HepG2 (cell line): ENCODE data around the gene NUDT9. TPM values are rescaled to one million over a fixed set of nuclear protein-coding genes. Genes with fewer than 3 reads are reported as not detected.

Source experiments
- ADNP ChIP-seq: sonication (generic); formaldehyde crosslinking; IDR thresholded peaks from 2 replicates; pipeline ENCODE4 v1.4.0; 2020; ENCODE audit warnings: missing genetic modification reagents
- CBFB ChIP-seq: sonication (generic); formaldehyde crosslinking; IDR thresholded peaks from 2 replicates; pipeline ENCODE4 v1.4.0; 2020; ENCODE audit warnings: missing genetic modification reagents
- MEIS1 ChIP-seq: sonication (generic); formaldehyde crosslinking; IDR thresholded peaks from 2 replicates; pipeline ENCODE4 v1.9.0; 2021; ENCODE audit warnings: mild to moderate bottlenecking, missing genetic modification reagents, moderate library complexity, borderline replicate concordance
- NCOR1 ChIP-seq: fragments of 200-600 bp; sonication (generic); IDR thresholded peaks from 2 replicates; pipeline ENCODE4 v1.7.0; 2017; ENCODE audit warnings: antibody characterized with exemption, low read length, borderline replicate concordance
- PAF1 ChIP-seq: IDR thresholded peaks from 2 replicates; pipeline ENCODE4 v1.6.1; 2016; ENCODE audit warnings: missing genetic modification reagents, missing compliant biosample characterization
- RFXANK ChIP-seq: IDR thresholded peaks from 2 replicates; pipeline ENCODE4 v1.6.1; 2016
- SAFB2 ChIP-seq: sonication (generic); formaldehyde crosslinking; IDR thresholded peaks from 2 replicates; pipeline ENCODE4 v1.5.1; 2020; ENCODE audit warnings: missing genetic modification reagents, low read depth, mild to moderate bottlenecking, borderline replicate concordance
- TCF7 ChIP-seq: sonication (generic); IDR thresholded peaks from 2 replicates; pipeline ENCODE4 v1.6.1; 2016; ENCODE audit warnings: antibody characterized with exemption, low read depth
- ZBTB43 ChIP-seq: sonication (generic); formaldehyde crosslinking; conservative IDR thresholded peaks from 2 replicates; pipeline ENCODE4 v1.4.0; 2020; ENCODE audit warnings: missing genetic modification reagents
- ZNF143 ChIP-seq: sonication (generic); formaldehyde crosslinking; IDR thresholded peaks from 2 replicates; pipeline ENCODE4 v1.4.0; 2020; ENCODE audit warnings: missing genetic modification reagents
- ZNF775 ChIP-seq: sonication (generic); formaldehyde crosslinking; IDR thresholded peaks from 2 replicates; pipeline ENCODE4 v1.4.0; 2020; ENCODE audit warnings: missing genetic modification reagents, mild to moderate bottlenecking, moderate library complexity, borderline replicate concordance
- ZNF790 ChIP-seq: sonication (generic); formaldehyde crosslinking; IDR thresholded peaks from 2 replicates; pipeline ENCODE4 v1.8.0; 2022; ENCODE audit warnings: missing genetic modification reagents, mild to moderate bottlenecking, borderline replicate concordance
- ZSCAN22 ChIP-seq: sonication (generic); formaldehyde crosslinking; IDR thresholded peaks from 2 replicates; pipeline ENCODE4 v1.4.0; 2020; ENCODE audit warnings: mild to moderate bottlenecking, missing genetic modification reagents
- polyA plus RNA-seq, 8 experiments: library from polyadenylated mRNA; depleted of rRNA in 3 of 8; stranded (reverse) in 7 of 8; unstranded in 1 of 8; fragments of >200 nt; fragmentation: Illumina TruSeq in 4 of 8; extraction: Trizol in 4 of 8; gene quantifications; 2 replicates each; pipeline versions ENCODE4 v1.2.1 to v1.2.3, GENCODE V29; 2011 to 2016; ENCODE audit warnings: low read depth in 4 of 8, missing spikeins in 1 of 8, mixed read lengths in 1 of 8; ENCODE audit not compliant: insufficient read depth in 1 of 8
- total RNA-seq, 5 experiments: library from RNA; depleted of rRNA; stranded (reverse); fragments of >200 nt; fragmentation: Illumina TruSeq; extraction: Trizol; gene quantifications; 2 replicates each; pipeline ENCODE4 v1.2.3, GENCODE V29; 2016; ENCODE audit warnings: low read depth in 1 of 5
- TF ChIP-seq, protein P1 (sequence below): sonication (generic); formaldehyde crosslinking; IDR thresholded peaks from 2 replicates; pipeline ENCODE4 v1.4.0; 2020; ENCODE audit warnings: missing genetic modification reagents, borderline replicate concordance
- TF ChIP-seq, protein P2 (sequence below): sonication (generic); formaldehyde crosslinking; IDR thresholded peaks from 2 replicates; pipeline ENCODE4 v1.5.1; 2020; ENCODE audit warnings: missing genetic modification reagents, mild to moderate bottlenecking, borderline replicate concordance

The NUDT9 gene
- total and polyA plus RNA-seq, 2 of the 13 experiments (the other 11 are each of a cell fraction or from before 2014, with no cell fraction given), result 10.4 to 12.3 TPM

GRCh38 chr4:87419578-87420249 lies 2.7 kb upstream of the NUDT9 start (continued):
- TF ChIP-seq ZNF775 (CRISPR knock-in tag) (no peak), SAFB2 (no peak), ZNF790 (CRISPR knock-in tag) (no peak), MEIS1 (peak; percentile 28; the same call in 1 of the 2 replicates), CBFB (no peak), ZBTB43 (no peak; the same call in 1 of the 2 replicates), ADNP (CRISPR knock-in tag) (no peak), PAF1 (no peak), TCF7 (peak; percentile 75), NCOR1 (peak; percentile 82), RFXANK (CRISPR knock-in tag) (no peak), ZNF143 (no peak), ZSCAN22 (CRISPR knock-in tag) (no peak)
- TF ChIP-seq, protein P1, sequence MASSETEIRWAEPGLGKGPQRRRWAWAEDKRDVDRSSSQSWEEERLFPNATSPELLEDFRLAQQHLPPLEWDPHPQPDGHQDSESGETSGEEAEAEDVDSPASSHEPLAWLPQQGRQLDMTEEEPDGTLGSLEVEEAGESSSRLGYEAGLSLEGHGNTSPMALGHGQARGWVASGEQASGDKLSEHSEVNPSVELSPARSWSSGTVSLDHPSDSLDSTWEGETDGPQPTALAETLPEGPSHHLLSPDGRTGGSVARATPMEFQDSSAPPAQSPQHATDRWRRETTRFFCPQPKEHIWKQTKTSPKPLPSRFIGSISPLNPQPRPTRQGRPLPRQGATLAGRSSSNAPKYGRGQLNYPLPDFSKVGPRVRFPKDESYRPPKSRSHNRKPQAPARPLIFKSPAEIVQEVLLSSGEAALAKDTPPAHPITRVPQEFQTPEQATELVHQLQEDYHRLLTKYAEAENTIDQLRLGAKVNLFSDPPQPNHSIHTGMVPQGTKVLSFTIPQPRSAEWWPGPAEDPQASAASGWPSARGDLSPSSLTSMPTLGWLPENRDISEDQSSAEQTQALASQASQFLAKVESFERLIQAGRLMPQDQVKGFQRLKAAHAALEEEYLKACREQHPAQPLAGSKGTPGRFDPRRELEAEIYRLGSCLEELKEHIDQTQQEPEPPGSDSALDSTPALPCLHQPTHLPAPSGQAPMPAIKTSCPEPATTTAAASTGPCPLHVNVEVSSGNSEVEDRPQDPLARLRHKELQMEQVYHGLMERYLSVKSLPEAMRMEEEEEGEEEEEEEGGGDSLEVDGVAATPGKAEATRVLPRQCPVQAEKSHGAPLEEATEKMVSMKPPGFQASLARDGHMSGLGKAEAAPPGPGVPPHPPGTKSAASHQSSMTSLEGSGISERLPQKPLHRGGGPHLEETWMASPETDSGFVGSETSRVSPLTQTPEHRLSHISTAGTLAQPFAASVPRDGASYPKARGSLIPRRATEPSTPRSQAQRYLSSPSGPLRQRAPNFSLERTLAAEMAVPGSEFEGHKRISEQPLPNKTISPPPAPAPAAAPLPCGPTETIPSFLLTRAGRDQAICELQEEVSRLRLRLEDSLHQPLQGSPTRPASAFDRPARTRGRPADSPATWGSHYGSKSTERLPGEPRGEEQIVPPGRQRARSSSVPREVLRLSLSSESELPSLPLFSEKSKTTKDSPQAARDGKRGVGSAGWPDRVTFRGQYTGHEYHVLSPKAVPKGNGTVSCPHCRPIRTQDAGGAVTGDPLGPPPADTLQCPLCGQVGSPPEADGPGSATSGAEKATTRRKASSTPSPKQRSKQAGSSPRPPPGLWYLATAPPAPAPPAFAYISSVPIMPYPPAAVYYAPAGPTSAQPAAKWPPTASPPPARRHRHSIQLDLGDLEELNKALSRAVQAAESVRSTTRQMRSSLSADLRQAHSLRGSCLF, result no peak
- TF ChIP-seq, protein P2, sequence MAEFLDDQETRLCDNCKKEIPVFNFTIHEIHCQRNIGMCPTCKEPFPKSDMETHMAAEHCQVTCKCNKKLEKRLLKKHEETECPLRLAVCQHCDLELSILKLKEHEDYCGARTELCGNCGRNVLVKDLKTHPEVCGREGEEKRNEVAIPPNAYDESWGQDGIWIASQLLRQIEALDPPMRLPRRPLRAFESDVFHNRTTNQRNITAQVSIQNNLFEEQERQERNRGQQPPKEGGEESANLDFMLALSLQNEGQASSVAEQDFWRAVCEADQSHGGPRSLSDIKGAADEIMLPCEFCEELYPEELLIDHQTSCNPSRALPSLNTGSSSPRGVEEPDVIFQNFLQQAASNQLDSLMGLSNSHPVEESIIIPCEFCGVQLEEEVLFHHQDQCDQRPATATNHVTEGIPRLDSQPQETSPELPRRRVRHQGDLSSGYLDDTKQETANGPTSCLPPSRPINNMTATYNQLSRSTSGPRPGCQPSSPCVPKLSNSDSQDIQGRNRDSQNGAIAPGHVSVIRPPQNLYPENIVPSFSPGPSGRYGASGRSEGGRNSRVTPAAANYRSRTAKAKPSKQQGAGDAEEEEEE (CRISPR knock-in tag), result no peak
